K562 (cell line): ENCODE data around the gene RABGAP1. TPM values are rescaled to one million over a fixed set of nuclear protein-coding genes. Genes with fewer than 3 reads are reported as not detected.

Experiments
- ATAC-seq: fragments of 200-7000 bp; cut with Tn5 transposase; 3 replicates; pipeline ENCODE4 v1.9.1; 2020; ENCODE audit warnings: moderate library complexity
- BruUV-seq: library from RNA; stranded (reverse); fragments of 400-500 nt; replicated peaks from 2 replicates; lab custom pipeline; 2021; lab: Mats Ljungman, UMichigan
- CTCF ChIA-PET: fragments of 300-600 bp; formaldehyde crosslinking; extraction: SDS; loops from one replicate; lab custom pipeline; 2021; ENCODE audit warnings: low intra/inter-chr PET ratio; lab: Yijun Ruan, JAX
- POLR2A ChIA-PET: fragments of 300-600, 350-650 bp; sonication (Branson Sonifier 250); formaldehyde crosslinking; extraction: SDS; loops from one replicate; lab custom pipeline; 2021; ENCODE audit warnings: antibody characterized with exemption, inconsistent platforms; lab: Yijun Ruan, JAX
- DNase-seq, 4 experiments: peaks; one replicate each; pipeline versions ENCODE4 v3.0.0 to v3.0.0-alpha.2; 2011 to 2018; ENCODE audit warnings: low spot score in 3 of 4, mixed read lengths in 3 of 4; ENCODE audit errors: extremely low read depth in 1 of 4
- FAIRE-seq: peaks from 2 replicates; lab custom pipeline; 2011; peaks lifted over from hg19 to GRCh38; lab: Jason Lieb, UNC
- H2AFZ ChIP-seq: 2 replicates; pipeline ENCODE4 v1.6.0; 2011; ENCODE audit warnings: low read depth, low read length, control low read depth, inconsistent platforms
- H3K27ac ChIP-seq: fragments of 200-600 bp; 3 replicates; pipeline ENCODE4 v1.8.0; 2011; ENCODE audit warnings: low read depth, mild to moderate bottlenecking, control low read depth, inconsistent platforms, low read length, moderate library complexity, mixed read lengths; ENCODE audit errors: extremely low read depth
- H3K27me3 ChIP-seq, 2 experiments: fragments of 300-600 bp in 1 of 2; 2 replicates in 1 of 2; 3 replicates in 1 of 2; pipeline versions ENCODE4 v1.6.0 to v1.8.0; 2011; ENCODE audit warnings: inconsistent platforms in 2 of 2, low read length in 2 of 2, mild to moderate bottlenecking in 1 of 2, mixed read lengths in 1 of 2, moderate library complexity in 1 of 2; ENCODE audit not compliant: control insufficient read depth in 2 of 2, insufficient read depth in 2 of 2
- H3K36me3 ChIP-seq: fragments of 300-600 bp; 3 replicates; pipeline ENCODE4 v1.8.0; 2011; ENCODE audit warnings: mild to moderate bottlenecking, low read length, inconsistent platforms; ENCODE audit not compliant: control insufficient read depth, insufficient read depth
- H3K4me1 ChIP-seq, 2 experiments: fragments of 200-600 bp in 1 of 2; replicated peaks in 1 of 2; 2 replicates in 1 of 2; 3 replicates in 1 of 2; pipeline versions ENCODE4 v1.5.1 to v1.8.0; 2011; ENCODE audit warnings: inconsistent platforms in 2 of 2, low read length in 2 of 2, mild to moderate bottlenecking in 1 of 2, mixed read lengths in 1 of 2, moderate library complexity in 1 of 2; ENCODE audit not compliant: control insufficient read depth in 2 of 2, insufficient read depth in 2 of 2
- H3K4me2 ChIP-seq: 2 replicates; pipeline ENCODE4 v1.6.1; 2011; ENCODE audit warnings: low read length, control low read depth, inconsistent platforms, mixed read lengths; ENCODE audit not compliant: insufficient read depth
- H3K4me3 ChIP-seq: fragments of 200-600 bp; sonication (generic), shearing (Covaris generic); 2 replicates; pipeline ENCODE4 v1.5.1; 2016; ENCODE audit warnings: control low read depth, inconsistent platforms
- H3K79me2 ChIP-seq: fragments of 200-600 bp; 3 replicates; pipeline ENCODE4 v1.8.0; 2011; ENCODE audit warnings: low read length, inconsistent platforms; ENCODE audit not compliant: control insufficient read depth, insufficient read depth
- H3K9ac ChIP-seq, 2 experiments: 2 replicates each; pipeline versions ENCODE4 v1.6.0 to v1.6.1; 2011; ENCODE audit warnings: low read depth in 2 of 2, low read length in 2 of 2, control low read depth in 1 of 2, inconsistent platforms in 1 of 2, mild to moderate bottlenecking in 1 of 2, mixed read lengths in 1 of 2; ENCODE audit not compliant: insufficient read depth in 1 of 2
- H3K9me1 ChIP-seq: one replicate; pipeline ENCODE4 v1.6.0; 2011; ENCODE audit warnings: inconsistent platforms, mild to moderate bottlenecking, low read length, moderate library complexity; ENCODE audit not compliant: control insufficient read depth, insufficient read depth
- H3K9me3 ChIP-seq: replicated peaks from 2 replicates; pipeline ENCODE4 v1.5.1; 2011; ENCODE audit warnings: low read depth, low read length, inconsistent platforms; ENCODE audit not compliant: control insufficient read depth, insufficient read depth
- H4K20me1 ChIP-seq: replicated peaks from 2 replicates; pipeline ENCODE4 v1.6.1; 2011; ENCODE audit warnings: low read length, inconsistent platforms, mixed read lengths; ENCODE audit not compliant: control insufficient read depth, insufficient read depth
- CBFA2T3 ChIP-seq: fragments of 450-650 bp; IDR thresholded peaks from 2 replicates; pipeline ENCODE4 v1.6.1; 2017
- ELF4 ChIP-seq: fragments of 450-650 bp; formaldehyde crosslinking; IDR thresholded peaks from 2 replicates; pipeline ENCODE4 v1.4.0; 2022; ENCODE audit warnings: missing genetic modification characterization
- MEIS2 ChIP-seq: fragments of 450-650 bp; IDR thresholded peaks from 2 replicates; pipeline ENCODE4 v1.6.1; 2014; ENCODE audit warnings: mild to moderate bottlenecking; ENCODE audit not compliant: partially characterized antibody
- TAL1 ChIP-seq: fragments of 450-650 bp; IDR thresholded peaks from 2 replicates; pipeline ENCODE4 v1.6.1; 2016; ENCODE audit warnings: mild to moderate bottlenecking
- TEAD4 ChIP-seq, 2 experiments: sonication (generic) in 1 of 2; formaldehyde crosslinking in 1 of 2; IDR thresholded peaks; 2 replicates each; pipeline versions ENCODE4 v1.6.1 to v1.8.0; 2012 to 2022; ENCODE audit warnings: borderline replicate concordance in 1 of 2, inconsistent platforms in 1 of 2, low read length in 1 of 2, mild to moderate bottlenecking in 1 of 2, missing genetic modification reagents in 1 of 2
- ZNF354B ChIP-seq: fragments of 250-450 bp; sonication (Bioruptor Pico); IDR thresholded peaks from 2 replicates; pipeline ENCODE4 v1.4.0; 2020
- WGBS: fragments of 100-300 bp; shearing (Covaris generic); methylation state at CpG from one replicate; pipeline ENCODE4 v1.1.6; 2016; ENCODE audit warnings: low coverage, mixed read lengths; ENCODE audit not compliant: insufficient coverage; ENCODE audit errors: missing lambda C conversion rate; 5-methylcytosine and 5-hydroxymethylcytosine counted together
- in situ Hi-C: fragments of 300-500 bp; cut with MboI; formaldehyde crosslinking; loops from 4 replicates; pipeline ENCODE4 v1.15.0; 2018; ENCODE audit warnings: inconsistent platforms, mixed read lengths
- intact Hi-C: fragments of 100-400 bp; cut with micrococcal nuclease; formaldehyde crosslinking; loops from 2 replicates; pipeline ENCODE4 v1.14.2; 2022
- polyA plus RNA-seq, 8 experiments: library from polyadenylated mRNA; depleted of rRNA in 4 of 8; stranded (reverse) in 5 of 8; unstranded in 3 of 8; fragments of >200 nt; fragmentation: Nextera tagmentation in 2 of 8; fragmentation: Illumina TruSeq in 1 of 8; extraction: Ambion mirVana in 2 of 8; extraction: Trizol in 1 of 8; gene quantifications; 2 replicates each; pipeline versions ENCODE4 v1.2.1 to v1.2.3, GENCODE V29; 2011 to 2014; ENCODE audit warnings: inconsistent platforms in 1 of 8, missing spikeins in 1 of 8
- total RNA-seq, 7 experiments: library from RNA; depleted of rRNA in 6 of 7; stranded (reverse); fragments of >200 nt in 6 of 7; fragmentation: Illumina TruSeq in 2 of 7; extraction: Trizol in 2 of 7; gene quantifications; 2 replicates each; pipeline versions ENCODE4 v1.2.1 to v1.2.3, GENCODE V29; 2011 to 2021; ENCODE audit warnings: low replicate concordance in 1 of 7
- TF ChIP-seq, protein P1 (sequence below): sonication (generic); formaldehyde crosslinking; IDR thresholded peaks from 2 replicates; pipeline ENCODE4 v1.8.0; 2022; ENCODE audit warnings: missing genetic modification reagents, mild to moderate bottlenecking, borderline replicate concordance
- TF ChIP-seq, protein P2 (sequence below): fragments of 450-650 bp; IDR thresholded peaks from 2 replicates; pipeline ENCODE4 v1.6.1; 2018; ENCODE audit not compliant: partially characterized antibody

RABGAP1 gene
- total and polyA plus RNA-seq, 9 of the 15 experiments (the other 6 are each of a cell fraction or from before 2014, with no cell fraction given): 1.5 to 22.7 (median 13.1) TPM

DNA sequence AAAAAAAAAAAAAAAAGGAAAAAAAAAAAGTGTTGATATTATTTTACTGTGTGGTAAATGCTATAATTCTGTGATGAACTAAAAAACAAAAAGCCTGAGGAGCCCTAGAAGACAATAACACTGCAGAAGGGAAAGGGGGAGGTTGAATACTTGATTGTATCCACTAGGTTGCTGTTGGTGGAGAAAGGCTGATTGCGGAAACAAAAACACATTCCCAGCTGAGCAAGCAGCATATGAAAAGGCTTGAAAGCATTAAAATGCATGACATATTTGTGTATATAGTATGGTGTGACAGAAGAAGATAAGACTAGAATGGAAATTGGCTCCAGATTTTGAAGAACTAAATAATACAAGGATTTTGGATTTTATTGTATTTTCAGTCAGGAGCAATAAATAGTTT, 8.9 kb downstream of the RABGAP1 start:
- no peak for FAIRE-seq
- H3K9ac ChIP-seq: no peak overlapping the region
- peak; percentile 49; the same call in 1 of the 2 replicates for TF ChIP-seq CBFA2T3
- TF ChIP-seq TAL1: 0 out of 2 replicates have a peak, but pooled peaks have one; percentile 28
- TF ChIP-seq, protein P1, sequence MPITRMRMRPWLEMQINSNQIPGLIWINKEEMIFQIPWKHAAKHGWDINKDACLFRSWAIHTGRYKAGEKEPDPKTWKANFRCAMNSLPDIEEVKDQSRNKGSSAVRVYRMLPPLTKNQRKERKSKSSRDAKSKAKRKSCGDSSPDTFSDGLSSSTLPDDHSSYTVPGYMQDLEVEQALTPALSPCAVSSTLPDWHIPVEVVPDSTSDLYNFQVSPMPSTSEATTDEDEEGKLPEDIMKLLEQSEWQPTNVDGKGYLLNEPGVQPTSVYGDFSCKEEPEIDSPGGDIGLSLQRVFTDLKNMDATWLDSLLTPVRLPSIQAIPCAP: no peak
- TF ChIP-seq, protein P2, sequence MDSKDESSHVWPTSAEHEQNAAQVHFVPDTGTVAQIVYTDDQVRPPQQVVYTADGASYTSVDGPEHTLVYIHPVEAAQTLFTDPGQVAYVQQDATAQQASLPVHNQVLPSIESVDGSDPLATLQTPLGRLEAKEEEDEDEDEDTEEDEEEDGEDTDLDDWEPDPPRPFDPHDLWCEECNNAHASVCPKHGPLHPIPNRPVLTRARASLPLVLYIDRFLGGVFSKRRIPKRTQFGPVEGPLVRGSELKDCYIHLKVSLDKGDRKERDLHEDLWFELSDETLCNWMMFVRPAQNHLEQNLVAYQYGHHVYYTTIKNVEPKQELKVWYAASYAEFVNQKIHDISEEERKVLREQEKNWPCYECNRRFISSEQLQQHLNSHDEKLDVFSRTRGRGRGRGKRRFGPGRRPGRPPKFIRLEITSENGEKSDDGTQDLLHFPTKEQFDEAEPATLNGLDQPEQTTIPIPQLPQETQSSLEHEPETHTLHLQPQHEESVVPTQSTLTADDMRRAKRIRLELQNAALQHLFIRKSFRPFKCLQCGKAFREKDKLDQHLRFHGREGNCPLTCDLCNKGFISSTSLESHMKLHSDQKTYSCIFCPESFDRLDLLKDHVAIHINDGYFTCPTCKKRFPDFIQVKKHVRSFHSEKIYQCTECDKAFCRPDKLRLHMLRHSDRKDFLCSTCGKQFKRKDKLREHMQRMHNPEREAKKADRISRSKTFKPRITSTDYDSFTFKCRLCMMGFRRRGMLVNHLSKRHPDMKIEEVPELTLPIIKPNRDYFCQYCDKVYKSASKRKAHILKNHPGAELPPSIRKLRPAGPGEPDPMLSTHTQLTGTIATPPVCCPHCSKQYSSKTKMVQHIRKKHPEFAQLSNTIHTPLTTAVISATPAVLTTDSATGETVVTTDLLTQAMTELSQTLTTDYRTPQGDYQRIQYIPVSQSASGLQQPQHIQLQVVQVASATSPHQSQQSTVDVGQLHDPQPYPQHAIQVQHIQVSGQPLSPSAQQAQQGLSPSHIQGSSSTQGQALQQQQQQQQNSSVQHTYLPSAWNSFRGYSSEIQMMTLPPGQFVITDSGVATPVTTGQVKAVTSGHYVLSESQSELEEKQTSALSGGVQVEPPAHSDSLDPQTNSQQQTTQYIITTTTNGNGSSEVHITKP: peak; percentile 28
- TF ChIP-seq TEAD4 (IDR thresholded peaks at IDR 0.05; ENCODE audit: low read length): 0 out of 2 replicates have a peak, but pooled peaks have one; percentile 51
- no peak for TF ChIP-seq TEAD4 (CRISPR knock-in tag; IDR thresholded peaks at IDR 0.05; ENCODE audit: borderline replicate concordance)
- TF ChIP-seq ZNF354B (CRISPR knock-in tag): no peak
- no peak for TF ChIP-seq ELF4 (CRISPR knock-in tag)
- peak; percentile 2 for TF ChIP-seq MEIS2
- TF ChIP-seq, all 486 proteins: peak for 5
- H3K27me3 ChIP-seq: no peaks in the 10 kb centered on the region
- intact Hi-C loops: no loop called here
- no peaks in the 10 kb centered on the region for H3K9me1 ChIP-seq
- no peak overlapping the region for H3K4me3 ChIP-seq
- no peak overlapping the region for H2AFZ ChIP-seq
- no peak overlapping the region for H3K27ac ChIP-seq
- DNase-seq: peak in 1 of 4 experiments; percentile 9
- peaks cover 53% of the 10 kb centered on the region for H3K79me2 ChIP-seq
- ATAC-seq: peak; percentile 18; the same call in 1 of the 3 replicates
- peaks cover 0 to 11% of the 10 kb centered on the region in 2 experiments; a peak in 2 of 5 replicates for H3K4me1 ChIP-seq
- CTCF ChIA-PET: no interaction called here
- no peaks in the 10 kb centered on the region for H4K20me1 ChIP-seq
- H3K4me2 ChIP-seq: no peak overlapping the region
- POLR2A ChIA-PET: interaction anchor here (0.7 to 1.3 kb wide), 2 partner anchors 9 to 251 kb away, joined by 3 to 5 read pairs; partner anchors contain the start of gene RABGAP1
- 95% methylated on average over 1 of the region's 1 CpG for WGBS
- in situ Hi-C loops: no loop called here
- H3K36me3 ChIP-seq: 0 out of 3 replicates have a peak, but pooled peaks cover 3% of the 10 kb centered on the region
- no TSS peak for BruUV-seq
- no peaks in the 10 kb centered on the region; the same call in 1 of the 2 replicates for H3K9me3 ChIP-seq
